HG02763 (cell line): ENCODE results near the gene FGD3.

Source experiments
- ATAC-seq: cut with Tn5 transposase; IDR thresholded peaks from one replicate; pipeline ENCODE4 v1.9.1; 2021; ENCODE audit warnings: mild to moderate bottlenecking, moderate library complexity; ENCODE audit not compliant: unreplicated experiment

The FGD3 gene

DNA sequence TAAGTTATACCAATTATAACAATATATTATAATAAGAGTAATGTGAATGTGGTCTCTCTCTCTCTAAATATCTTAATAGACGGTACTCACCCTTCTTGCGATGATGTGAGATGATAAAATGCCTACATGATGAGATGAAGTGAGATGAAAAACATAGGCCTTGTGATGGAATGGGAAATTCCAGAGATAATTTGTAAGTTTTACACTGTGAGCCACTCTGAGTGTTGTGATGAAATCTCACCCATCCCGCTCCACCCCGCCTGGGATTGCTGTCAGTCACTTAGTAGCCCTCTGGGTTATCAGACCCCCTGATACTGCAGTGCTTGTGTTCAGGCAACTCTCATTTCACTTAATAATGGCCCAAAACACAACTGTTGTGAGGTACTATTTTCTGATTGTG, 121.6 kb downstream of the FGD3 start:
- ATAC-seq: no peak

- ATAC-seq: no peak
Measured at GRCh38 chr9:93071464-93071863, 124.1 kb downstream of the FGD3 start.

GRCh38 chr9:93072383-93072795, 125.1 kb downstream of the FGD3 start:
- ATAC-seq: no peak

DNA sequence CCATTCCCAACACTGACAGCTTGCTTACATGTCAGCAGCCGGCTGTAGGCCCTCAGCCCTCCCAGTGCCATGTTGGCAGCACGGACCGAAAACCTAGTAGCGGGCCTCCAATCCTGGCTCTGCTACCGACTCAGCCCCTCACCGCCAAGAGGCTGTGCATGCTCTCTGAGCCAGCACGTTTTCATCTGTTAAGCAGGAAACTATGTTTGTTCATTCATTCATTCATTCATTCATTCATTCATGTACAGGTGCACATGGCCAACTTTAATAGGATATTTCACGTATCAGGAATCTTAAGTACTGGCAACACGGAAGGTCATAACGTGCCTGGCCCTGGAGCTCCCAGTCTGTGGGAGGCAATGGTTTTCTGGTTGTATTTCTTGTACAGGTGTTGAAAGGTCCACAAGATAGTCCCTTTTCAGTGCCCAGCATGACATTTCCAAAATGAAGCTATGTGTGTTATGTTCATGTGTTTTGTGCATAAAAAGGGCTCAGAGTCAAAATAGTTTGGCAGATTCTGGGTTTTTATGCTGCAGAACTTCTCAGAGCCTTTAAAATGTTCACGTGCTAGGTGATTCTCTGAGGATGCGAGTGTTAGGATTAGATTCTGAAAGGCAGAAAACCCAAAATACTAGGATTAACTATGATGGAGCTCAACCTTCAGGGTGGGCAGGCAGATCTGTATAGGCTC, 128.9 kb downstream of the FGD3 start:
- no peak for ATAC-seq

- ATAC-seq: no peak
Measured at GRCh38 chr9:93076792-93077128, 129.4 kb downstream of the FGD3 start.

- ATAC-seq: no peak
Measured at GRCh38 chr9:93077367-93077766, 130.0 kb downstream of the FGD3 start.

DNA sequence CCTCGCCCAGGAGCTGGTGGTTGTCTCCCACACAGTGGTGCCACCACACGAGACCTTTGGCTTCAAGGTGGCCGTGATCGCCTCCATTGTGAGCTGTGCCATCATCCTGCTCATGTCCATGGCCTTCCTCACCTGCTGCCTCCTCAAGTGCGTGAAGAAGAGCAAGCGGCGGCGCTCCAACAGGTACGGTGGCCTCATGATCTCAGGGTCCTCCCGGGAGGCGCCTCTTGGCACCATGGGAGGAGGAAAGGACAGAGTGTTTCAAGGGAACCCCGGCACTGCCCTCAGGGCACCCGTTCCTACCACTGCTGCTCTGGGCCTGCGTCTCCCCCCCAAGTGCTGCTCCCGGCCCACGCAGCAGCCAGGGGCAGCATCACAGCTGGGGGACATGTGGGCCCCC, 130.5 kb downstream of the FGD3 start:
- no peak for ATAC-seq

DNA sequence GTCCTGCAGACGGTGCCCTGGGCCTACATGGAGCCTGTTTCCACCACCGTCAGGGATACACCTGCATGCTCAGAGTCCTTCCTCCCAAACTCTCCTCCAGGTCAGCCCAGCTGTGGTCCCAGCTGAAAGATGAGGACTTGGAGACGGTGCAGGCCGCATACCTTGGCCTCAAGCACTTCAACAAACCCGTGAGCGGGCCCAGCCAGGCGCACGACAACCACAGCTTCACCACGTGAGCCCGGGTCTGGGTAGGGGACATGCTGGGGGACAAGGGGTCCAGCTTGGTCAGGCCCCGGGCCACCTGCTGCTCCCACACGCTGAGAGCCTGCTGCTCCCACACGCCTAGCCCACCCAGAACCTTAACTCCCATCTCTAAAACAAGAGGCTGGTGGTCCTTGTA, 132.0 kb downstream of the FGD3 start:
- no peak for ATAC-seq

DNA sequence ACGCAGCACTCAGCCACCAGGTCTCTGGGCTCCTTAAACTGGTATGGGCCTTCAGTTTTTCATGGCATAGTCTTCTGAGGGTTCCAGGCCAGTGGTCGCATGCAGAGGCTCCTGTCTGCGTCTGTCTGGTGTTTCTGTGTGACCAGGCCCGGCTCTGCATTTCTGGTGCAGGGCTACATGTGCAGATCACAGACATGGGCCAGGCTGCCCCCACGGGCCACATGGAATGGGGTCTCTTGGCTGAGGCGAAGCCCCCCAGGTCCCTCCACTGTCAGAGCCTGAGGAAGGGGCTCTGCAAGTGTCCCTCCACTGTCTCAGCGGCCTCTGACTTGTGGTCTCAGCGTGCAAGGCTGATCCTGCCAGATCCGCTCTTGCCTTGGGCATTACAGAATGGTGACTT, 133.1 kb downstream of the FGD3 start:
- ATAC-seq: no peak

DNA sequence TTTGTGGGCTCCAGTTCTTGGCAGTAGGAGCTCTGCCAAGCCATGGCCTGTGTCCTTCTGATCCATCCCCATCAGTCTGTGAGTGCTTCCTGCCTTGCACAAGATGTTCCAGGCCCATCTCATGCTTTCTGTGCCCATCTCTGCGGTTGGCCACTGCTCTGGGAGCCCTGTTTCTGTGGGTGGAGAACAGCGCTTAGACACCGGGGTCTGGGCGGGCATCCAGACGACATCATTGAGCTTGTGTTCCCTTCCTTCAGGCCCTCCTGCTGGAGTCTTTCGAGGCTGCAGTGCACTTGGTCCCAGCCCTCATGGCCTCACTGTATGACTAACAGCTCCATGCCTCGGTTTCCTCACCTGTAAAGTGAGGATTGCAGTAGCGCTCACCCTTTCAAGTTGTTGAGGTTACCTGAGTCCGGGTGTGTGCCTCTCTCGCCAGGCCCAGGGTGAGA, 133.8 kb downstream of the FGD3 start:
- ATAC-seq: no peak

DNA sequence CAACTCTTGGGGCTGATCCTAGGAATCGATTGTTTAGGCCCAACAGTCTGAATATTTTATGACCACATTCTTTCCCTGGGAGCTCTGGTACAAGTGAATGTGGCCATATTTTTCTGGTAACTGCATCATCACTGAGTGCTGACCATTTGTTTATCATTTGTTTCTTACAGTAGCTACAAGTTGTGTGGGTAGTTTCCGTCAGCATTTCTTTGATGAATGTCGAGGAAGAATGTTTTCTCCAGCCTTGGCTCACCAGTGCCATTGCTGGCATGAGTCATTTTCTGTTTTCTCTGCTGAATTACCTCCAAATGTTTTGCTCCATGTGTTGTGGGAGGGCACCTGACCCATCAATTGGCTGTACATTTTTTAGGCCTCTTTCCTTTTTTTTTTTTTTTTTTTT, 134.6 kb downstream of the FGD3 start:
- no peak for ATAC-seq

- ATAC-seq: no peak
Measured at GRCh38 chr9:93082841-93083411, 135.6 kb downstream of the FGD3 start.

DNA sequence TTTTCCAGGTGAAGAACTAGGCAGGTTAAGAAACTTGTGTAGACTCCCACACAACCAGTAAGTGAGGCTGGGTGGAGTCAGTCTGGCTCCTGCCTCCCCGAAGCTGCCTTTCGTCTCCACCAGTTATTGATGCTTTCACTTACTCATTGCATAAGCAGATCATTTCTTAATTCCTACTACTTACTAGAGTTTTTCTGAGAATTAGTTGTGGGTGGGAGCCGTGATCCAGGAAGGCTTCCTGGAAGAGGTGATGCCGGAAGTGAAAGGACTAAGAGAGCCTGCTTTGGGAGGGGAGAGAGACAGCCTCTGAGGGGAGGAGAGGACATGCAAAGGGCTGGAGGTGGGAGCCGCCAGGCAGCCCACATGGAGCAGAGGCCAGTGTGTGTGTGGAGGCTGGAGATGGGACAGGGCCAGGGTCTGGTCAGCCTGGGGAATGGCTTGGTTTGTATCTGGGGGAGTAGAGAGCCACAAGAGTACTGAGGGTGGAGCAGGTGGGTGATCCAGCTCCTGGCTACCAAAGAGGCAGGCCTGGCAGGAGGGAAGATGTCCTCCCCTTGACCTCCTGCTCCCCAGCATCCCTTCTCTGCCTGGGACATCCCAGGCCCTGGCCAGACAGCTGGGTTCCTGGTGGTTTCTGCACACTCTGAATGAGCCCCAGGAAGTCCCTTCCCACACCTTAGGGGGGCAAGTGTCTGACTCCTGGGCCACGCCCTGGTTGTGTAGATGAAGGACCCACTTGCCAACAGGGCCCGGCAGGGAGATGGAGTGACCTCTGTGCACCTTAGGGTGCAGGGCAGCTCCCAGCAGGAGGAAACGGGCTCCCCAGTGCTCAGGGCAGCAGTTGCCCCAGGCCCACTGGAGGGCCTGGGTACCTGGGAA, 136.5 kb downstream of the FGD3 start:
- no peak for ATAC-seq

DNA sequence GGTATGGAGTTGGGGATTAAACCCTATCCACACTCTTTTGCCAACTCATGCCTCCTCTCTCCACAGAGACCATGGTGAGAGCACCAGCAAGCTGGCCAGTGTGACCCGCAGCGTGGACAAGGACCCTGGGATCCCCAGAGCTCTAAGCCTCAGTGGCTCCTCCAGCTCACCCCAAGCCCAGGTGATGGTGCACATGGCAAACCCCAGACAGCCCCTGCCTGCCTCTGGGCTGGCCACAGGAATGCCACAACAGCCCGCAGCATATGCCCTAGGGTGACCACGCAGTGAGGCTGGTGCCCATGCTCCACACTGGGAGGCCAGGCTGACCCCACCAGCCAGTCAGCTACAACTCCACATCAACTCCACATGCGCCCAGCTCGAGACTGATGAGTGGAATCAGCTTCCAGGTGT, 137.2 kb downstream of the FGD3 start:
- ATAC-seq: no peak

GRCh38 chr9:93085676-93086075, 138.4 kb downstream of the FGD3 start:
- no peak for ATAC-seq
